ENCODE data around the gene STXBP5. TPM values are rescaled to one million over a fixed set of nuclear protein-coding genes. Genes with fewer than 3 reads are reported as not detected.

Gene STXBP5
- total and polyA plus RNA-seq, 9 of the 15 experiments (the other 6 are each of a cell fraction or from before 2014, with no cell fraction given): 23.3 to 172 (median 71.5) TPM

GRCh38 chr6:147156799-147157382, 47.3 kb upstream of the STXBP5 start (continued):
- peak; percentile 27; the same call in 1 of the 2 replicates for TF ChIP-seq CEBPG (CRISPR knock-in tag; IDR thresholded peaks at IDR 0.05)
- no peak for TF ChIP-seq CEBPG (tag; conservative IDR thresholded peaks at IDR 0.05 in 1 of 2, IDR thresholded peaks at IDR 0.05 in 1 of 2)
- no peak for TF ChIP-seq FOXM1 (IDR thresholded peaks at IDR 0.05; ENCODE audit: low read depth)
- TF ChIP-seq FOXM1 (CRISPR knock-in tag; IDR thresholded peaks at IDR 0.05; ENCODE audit: low read depth): no peak
- TF ChIP-seq MED1 (CRISPR knock-in tag; IDR thresholded peaks at IDR 0.05; ENCODE audit: borderline replicate concordance): no peak
- TF ChIP-seq RBM14 (IDR thresholded peaks at IDR 0.05; ENCODE audit: borderline replicate concordance, insufficient read depth, low read depth, low read length): no peak
- TF ChIP-seq MEF2D (tag; conservative IDR thresholded peaks at IDR 0.05; ENCODE audit: low read depth): peak; percentile 84
- peak; percentile 43; the same call in 1 of the 2 replicates for TF ChIP-seq RBFOX2 (IDR thresholded peaks at IDR 0.05; ENCODE audit: low read depth, low read length)
- no peak for TF ChIP-seq ZNF695 (CRISPR knock-in tag; IDR thresholded peaks at IDR 0.05)
- TF ChIP-seq PURB (CRISPR knock-in tag; IDR thresholded peaks at IDR 0.05; ENCODE audit: low read depth): no peak
- TF ChIP-seq SAP30 (IDR thresholded peaks at IDR 0.05; ENCODE audit: borderline replicate concordance, insufficient read depth, low read depth, low read length, poor library complexity, severe bottlenecking): no peak
- TF ChIP-seq ATF2 (CRISPR knock-in tag; IDR thresholded peaks at IDR 0.05): no peak
- peak; percentile 95 for TF ChIP-seq FOSL1 (tag; conservative IDR thresholded peaks at IDR 0.05)
- TF ChIP-seq MEIS2 (IDR thresholded peaks at IDR 0.05; ENCODE audit: partially characterized antibody): no peak
- peak; percentile 58; the same call in 1 of the 2 replicates for TF ChIP-seq TOE1 (IDR thresholded peaks at IDR 0.05; ENCODE audit: borderline replicate concordance)
- no peak for TF ChIP-seq TOE1 (CRISPR knock-in tag; IDR thresholded peaks at IDR 0.05; ENCODE audit: borderline replicate concordance, low read depth)
- peak; percentile 77 for TF ChIP-seq SMARCE1 (IDR thresholded peaks at IDR 0.05)
- TF ChIP-seq TEAD2 (tag; IDR thresholded peaks at IDR 0.05): 0 out of 2 replicates have a peak, but pooled peaks have one; percentile 1
- no peak for TF ChIP-seq NR4A1 (CRISPR knock-in tag; IDR thresholded peaks at IDR 0.05)
- no peak for TF ChIP-seq NR4A1 (tag; IDR thresholded peaks at IDR 0.05)
- no peak for TF ChIP-seq IFI16 (CRISPR knock-in tag; IDR thresholded peaks at IDR 0.05)
- peak; percentile 29 for TF ChIP-seq RBBP5 (IDR thresholded peaks at IDR 0.05; ENCODE audit: borderline replicate concordance, insufficient read depth, low read length, poor library complexity, severe bottlenecking)
- no peak for TF ChIP-seq NUFIP1 (IDR thresholded peaks at IDR 0.05; ENCODE audit: partially characterized antibody)
- 0 out of 4 replicates have a peak, but pooled peaks of 1 of the 2 experiments have one; percentile 17 for TF ChIP-seq NRF1 (conservative IDR thresholded peaks at IDR 0.05 in 1 of 2, IDR thresholded peaks at IDR 0.05 in 1 of 2)
- TF ChIP-seq MTA1 (IDR thresholded peaks at IDR 0.05; ENCODE audit: borderline replicate concordance): no peak
- TF ChIP-seq ZSCAN29 (IDR thresholded peaks at IDR 0.05): no peak
- peak in 1 of 2 experiments; percentile 19; a peak in 1 of 4 replicates for TF ChIP-seq RAD21 (CRISPR knock-in tag; conservative IDR thresholded peaks at IDR 0.05 in 1 of 2, IDR thresholded peaks at IDR 0.05 in 1 of 2)
- TF ChIP-seq DPF2 (IDR thresholded peaks at IDR 0.05): peak; percentile 74
- TF ChIP-seq ZNF589 (CRISPR knock-in tag; IDR thresholded peaks at IDR 0.05; ENCODE audit: low read depth): no peak; the same call in 1 of the 2 replicates

All from K562 (cell line).